ENCODE data around the gene SPDYE4.

DNA sequence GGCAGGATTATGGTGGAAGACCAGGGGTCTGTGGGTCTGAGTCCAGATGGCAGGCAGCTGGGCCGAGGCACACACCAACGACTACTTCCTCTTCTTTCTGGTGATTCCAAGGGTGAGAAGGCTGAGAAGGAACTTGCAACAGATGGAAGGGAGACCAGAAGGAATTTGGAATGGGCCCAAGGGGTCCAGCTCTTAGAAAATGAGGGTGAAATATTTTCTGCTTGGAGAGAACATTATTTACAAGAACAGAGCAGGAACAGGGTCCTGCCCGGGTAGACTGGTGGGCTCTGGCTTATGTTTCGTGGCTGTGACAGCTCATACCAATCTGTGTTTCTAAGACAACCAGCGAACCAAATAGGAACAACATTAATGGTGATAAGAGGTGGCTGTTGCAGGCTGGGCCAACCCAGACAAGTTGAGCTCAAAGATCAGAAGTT, 50.3 kb downstream of the SPDYE4 start:
- TF ChIP-seq POLR2A (IDR thresholded peaks at IDR 0.05; ENCODE audit: low read depth, low read length) (no peak), TAF1 (IDR thresholded peaks at IDR 0.05; ENCODE audit: borderline replicate concordance, low read depth, low read length) (no peak)

Measured in GM12892 (cell line).